Measurements from ENCODE around the gene SAP30BP. TPM values are rescaled to one million over a fixed set of nuclear protein-coding genes. Genes with fewer than 3 reads are reported as not detected.
A peak's percentile ranks its signal among the peaks of the same experiment; 100 is the strongest.

SAP30BP gene
- total RNA-seq, 2 donors from 2014 or later, result 47.2 to 73.8 TPM

DNA sequence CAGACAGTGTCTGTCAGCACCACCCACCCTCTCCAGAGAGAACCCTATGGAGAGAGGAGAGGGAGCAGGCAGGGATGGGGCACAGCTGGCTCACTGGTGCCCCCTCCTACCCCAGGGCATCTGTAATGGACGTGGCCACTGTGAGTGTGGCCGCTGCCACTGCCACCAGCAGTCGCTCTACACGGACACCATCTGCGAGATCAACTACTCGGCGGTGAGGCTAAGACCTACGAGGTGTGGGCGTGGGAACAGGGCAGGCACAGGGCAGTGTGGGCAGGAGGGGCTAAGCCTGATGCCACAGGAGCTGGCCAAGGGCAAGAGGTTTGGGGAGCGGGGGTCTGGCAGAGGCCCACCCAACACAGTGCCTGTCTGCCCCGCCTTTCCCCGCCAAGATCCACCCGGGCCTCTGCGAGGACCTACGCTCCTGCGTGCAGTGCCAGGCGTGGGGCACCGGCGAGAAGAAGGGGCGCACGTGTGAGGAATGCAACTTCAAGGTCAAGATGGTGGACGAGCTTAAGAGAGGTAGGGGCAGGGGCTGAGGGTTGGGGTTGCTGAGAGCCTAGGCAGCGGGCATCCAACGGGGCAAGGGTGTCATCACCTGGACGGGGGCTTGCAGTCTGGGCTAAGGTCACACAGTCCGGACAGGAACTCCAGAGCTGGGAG lies 69.2 kb downstream of the SAP30BP start:
- no peaks in the 10 kb centered on the region for H3K27me3 ChIP-seq
- H3K9me3 ChIP-seq, result no peaks in the 10 kb centered on the region
- intact Hi-C loops (cut with DNase I), result no loop called here
- H3K27ac ChIP-seq, result no peak overlapping the region
- TF ChIP-seq CTCF (IDR thresholded peaks at IDR 0.05) (no peak), POLR2A (IDR thresholded peaks at IDR 0.05) (no peak)
- H3K36me3 ChIP-seq (replicated peaks in 1 of 2; ENCODE audit: insufficient read depth in 1 of 2, low read depth in 2 of 2), result no peaks in the 10 kb centered on the region
- no peak overlapping the region for H3K4me3 ChIP-seq
- ATAC-seq (no peak), DNase-seq (no peak)
- 83 to 91% methylated on average over 25 to 26 of the region's 26 CpGs for WGBS, 2 donors
- H3K4me1 ChIP-seq, result no peaks in the 10 kb centered on the region

GRCh38 chr17:75737133-75737962 lies 70.2 kb downstream of the SAP30BP start:
- H3K4me1 ChIP-seq, result no peaks in the 10 kb centered on the region
- WGBS, 2 donors, result 72 to 82% methylated on average over 6 to 19 of the region's 20 CpGs
- DNase-seq, result no peak
- H3K9me3 ChIP-seq, result no peaks in the 10 kb centered on the region
- TF ChIP-seq CTCF (IDR thresholded peaks at IDR 0.05) (no peak), POLR2A (IDR thresholded peaks at IDR 0.05) (no peak)
- ATAC-seq, result no peak
- intact Hi-C loops (cut with DNase I), result no loop called here
- H3K36me3 ChIP-seq (replicated peaks in 1 of 2; ENCODE audit: insufficient read depth in 1 of 2, low read depth in 2 of 2), result no peaks in the 10 kb centered on the region
- no peak overlapping the region for H3K4me3 ChIP-seq
- no peaks in the 10 kb centered on the region for H3K27me3 ChIP-seq
- no peak overlapping the region for H3K27ac ChIP-seq

GRCh38 chr17:75738218-75738802 lies 71.2 kb downstream of the SAP30BP start:
- no peaks in the 10 kb centered on the region for H3K4me1 ChIP-seq
- 63 to 73% methylated on average over 14 of the region's 14 CpGs for WGBS, 2 donors
- H3K9me3 ChIP-seq, result no peaks in the 10 kb centered on the region
- intact Hi-C loops (cut with DNase I), result no loop called here
- H3K36me3 ChIP-seq (replicated peaks in 1 of 2; ENCODE audit: insufficient read depth in 1 of 2, low read depth in 2 of 2), result no peaks in the 10 kb centered on the region
- ATAC-seq (no peak), DNase-seq (peak in 1 of 4 donors; percentile 53)
- no peak overlapping the region for H3K4me3 ChIP-seq
- H3K27ac ChIP-seq, result no peak overlapping the region
- TF ChIP-seq POLR2A (IDR thresholded peaks at IDR 0.05) (no peak), CTCF (IDR thresholded peaks at IDR 0.05) (no peak)
- no peaks in the 10 kb centered on the region for H3K27me3 ChIP-seq

DNA sequence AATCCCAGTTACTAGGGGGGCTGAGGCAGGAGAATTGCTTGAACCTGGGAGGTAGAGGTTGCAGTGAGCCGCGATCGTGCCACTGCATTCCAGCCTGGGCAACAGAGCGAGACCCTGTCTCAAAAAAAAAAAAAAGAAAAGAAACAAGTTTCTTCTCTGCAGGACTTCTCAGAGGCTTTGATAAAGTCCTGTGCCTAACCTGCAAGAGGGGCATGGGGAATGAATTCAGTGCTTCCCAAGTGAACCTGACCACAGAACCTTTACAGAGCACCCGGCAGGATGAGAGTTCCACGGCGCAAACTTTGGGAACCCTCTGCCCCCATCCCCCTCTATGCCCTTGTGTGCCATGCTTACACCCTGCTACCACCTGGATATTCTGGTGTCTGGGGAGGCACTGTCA lies 72.0 kb downstream of the SAP30BP start:
- no peaks in the 10 kb centered on the region for H3K9me3 ChIP-seq
- no peak for TF ChIP-seq CTCF (IDR thresholded peaks at IDR 0.05)
- no peak for TF ChIP-seq POLR2A (IDR thresholded peaks at IDR 0.05)
- DNase-seq (no peak), ATAC-seq (no peak)
- H3K4me1 ChIP-seq, result no peaks in the 10 kb centered on the region
- no peak overlapping the region for H3K4me3 ChIP-seq
- no peaks in the 10 kb centered on the region for H3K27me3 ChIP-seq
- WGBS, 2 donors, result 89 to 91% methylated on average over 7 of the region's 7 CpGs
- H3K27ac ChIP-seq, result no peak overlapping the region
- intact Hi-C loops (cut with DNase I), result no loop called here
- H3K36me3 ChIP-seq (replicated peaks in 1 of 2; ENCODE audit: insufficient read depth in 1 of 2, low read depth in 2 of 2), result no peaks in the 10 kb centered on the region

Measured in body of pancreas (tissue), 4 donors.